OCI-LY1 (cell line): ENCODE results near the gene MTFMT.

Experiments used
- CTCF ChIP-seq: fragments of 200-600 bp; sonication (generic), shearing (Covaris generic); IDR thresholded peaks from 2 replicates; pipeline ENCODE4 v1.5.1; 2017; ENCODE audit warnings: mild to moderate bottlenecking, antibody characterized with exemption, low read length, moderate library complexity, mixed read lengths
- EZH2 ChIP-seq: fragments of 200-600 bp; sonication (generic), shearing (Covaris generic); IDR thresholded peaks from 2 replicates; pipeline ENCODE4 v1.8.0; 2017; ENCODE audit warnings: borderline replicate concordance, mixed run types, mild to moderate bottlenecking, antibody characterized with exemption, low read length, moderate library complexity, mixed read lengths

GRCh38 chr15:64975390-64975789, 54.0 kb downstream of the MTFMT start:
- TF ChIP-seq CTCF (no peak), EZH2 (no peak)
